ENCODE results near the gene SH3GLB1. TPM values are rescaled to one million over a fixed set of nuclear protein-coding genes. Genes with fewer than 3 reads are reported as not detected.

Gene SH3GLB1
- total RNA-seq, 1 donor from 2014 or later: 28.9 TPM

DNA sequence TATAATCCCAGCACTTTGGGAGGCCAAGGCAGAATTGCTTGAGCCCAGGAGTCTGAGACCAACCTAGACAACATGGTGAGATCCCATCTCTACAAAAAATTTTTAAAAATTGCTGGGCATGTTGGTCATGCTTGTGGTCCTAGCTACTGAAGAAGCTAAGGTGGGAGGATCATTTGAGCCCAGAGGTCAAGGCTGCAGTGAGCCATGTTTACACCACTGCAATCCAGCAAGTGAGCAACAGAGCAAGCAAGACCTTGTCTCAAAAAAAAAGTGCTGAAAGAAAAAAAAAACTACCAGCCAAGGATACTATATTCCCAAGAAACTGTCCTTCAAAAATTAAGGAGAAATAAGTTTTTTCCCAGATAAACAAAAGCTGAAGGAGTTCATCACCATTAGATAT is 78.1 kb downstream of the SH3GLB1 start:
- intact Hi-C loops (cut with DNase I): no loop called here
- no peak overlapping the region for H3K27ac ChIP-seq
- H3K4me1 ChIP-seq: peaks cover 0 to 5% of the 10 kb centered on the region in 2 donors
- no peaks in the 10 kb centered on the region for H3K27me3 ChIP-seq
- H3K36me3 ChIP-seq: no peaks in the 10 kb centered on the region
- H3K4me3 ChIP-seq: no peak overlapping the region
- peaks cover 0 to 12% of the 10 kb centered on the region in 2 donors for H3K9me3 ChIP-seq
- TF ChIP-seq CTCF (IDR thresholded peaks at IDR 0.05): no peak
- DNase-seq (ENCODE audit: low spot score in 2 of 2): no peak

- peaks cover 0 to 19% of the 10 kb centered on the region in 2 donors for H3K4me1 ChIP-seq
- intact Hi-C loops (cut with DNase I): loop anchor here (1.0 to 2.0 kb wide), 2 partner anchors 13 to 31 kb away; no protein-coding TSS in a partner anchor
- TF ChIP-seq CTCF (IDR thresholded peaks at IDR 0.05): no peak
- no peaks in the 10 kb centered on the region for H3K27me3 ChIP-seq
- H3K9me3 ChIP-seq: peaks cover 0 to 12% of the 10 kb centered on the region in 2 donors
- no peak for DNase-seq (ENCODE audit: low spot score in 2 of 2)
- H3K4me3 ChIP-seq: no peak overlapping the region
- H3K36me3 ChIP-seq: no peaks in the 10 kb centered on the region
- peak overlapping the region; percentile 23 to 77 for H3K27ac ChIP-seq
Measured at GRCh38 chr1:86787621-86788020, 83.2 kb downstream of the SH3GLB1 start.

- Histone ChIP-seq H3K27ac (peak overlapping the region; percentile 64 to 77), H3K36me3 (no peaks in the 10 kb centered on the region), H3K9me3 (peaks cover 0 to 12% of the 10 kb centered on the region in 2 donors), H3K27me3 (no peaks in the 10 kb centered on the region), H3K4me3 (peak overlapping the region in 1 of 2 donors; percentile 21), H3K4me1 (peaks cover 0 to 22% of the 10 kb centered on the region in 2 donors)
- no peak for TF ChIP-seq CTCF (IDR thresholded peaks at IDR 0.05)
- peak; percentile 17 to 89 for DNase-seq (ENCODE audit: low spot score in 2 of 2)
- intact Hi-C loops (cut with DNase I): loop anchor here (1.0 to 2.0 kb wide), 2 partner anchors 14 to 32 kb away; no protein-coding TSS in a partner anchor
Measured at GRCh38 chr1:86788300-86789206, 84.2 kb downstream of the SH3GLB1 start.

GRCh38 chr1:86795316-86795715 is 90.9 kb downstream of the SH3GLB1 start:
- H3K27ac ChIP-seq: no peak overlapping the region
- H3K4me1 ChIP-seq: peaks cover 0 to 3% of the 10 kb centered on the region in 2 donors
- no peaks in the 10 kb centered on the region for H3K27me3 ChIP-seq
- no peak for DNase-seq (ENCODE audit: low spot score in 2 of 2)
- no peaks in the 10 kb centered on the region for H3K9me3 ChIP-seq
- intact Hi-C loops (cut with DNase I): no loop called here
- H3K4me3 ChIP-seq: no peak overlapping the region
- no peaks in the 10 kb centered on the region for H3K36me3 ChIP-seq
- TF ChIP-seq CTCF (IDR thresholded peaks at IDR 0.05): no peak

Other genes with a start within 250 kb of the SH3GLB1 start
- gene CLCA1, start 235.6 kb upstream of the SH3GLB1 start, total RNA-seq: not detected
- not detected for gene CLCA4, start 157.5 kb upstream of the SH3GLB1 start, total RNA-seq
- gene SELENOF, start 209.6 kb downstream of the SH3GLB1 start, total RNA-seq: 124 TPM
- gene HS2ST1, start 210.1 kb downstream of the SH3GLB1 start, total RNA-seq: 15.8 TPM

All from ascending aorta (tissue), 2 donors.